Measurements from ENCODE around the gene ST6GAL2.

The ST6GAL2 gene

DNA sequence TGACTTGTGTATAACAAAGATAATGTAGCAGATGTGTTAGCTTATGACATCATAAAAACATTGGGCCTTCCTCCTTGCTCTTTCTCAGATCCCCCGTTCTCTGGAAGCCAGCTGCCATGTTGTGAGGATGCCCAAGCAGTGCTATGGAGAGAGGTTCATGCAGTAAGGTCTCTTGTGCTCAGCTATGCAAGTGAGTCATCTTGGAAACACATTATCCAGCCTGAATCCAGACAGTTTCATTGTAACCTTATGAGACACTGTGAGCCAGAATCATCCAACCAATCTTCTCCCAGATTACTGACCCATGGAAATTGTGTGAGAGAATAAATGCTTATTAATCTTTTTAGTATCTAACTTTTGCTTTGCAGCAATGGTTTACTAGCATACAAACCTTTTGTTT, 60.8 kb downstream of the ST6GAL2 start:
- H3K27ac ChIP-seq, result no peak overlapping the region
- no peak for TF ChIP-seq CTCF (conservative IDR thresholded peaks at IDR 0.05)

- TF ChIP-seq CTCF (conservative IDR thresholded peaks at IDR 0.05), result no peak
- no peak overlapping the region for H3K27ac ChIP-seq
Measured at GRCh38 chr2:106816974-106817373, 69.0 kb downstream of the ST6GAL2 start.

DNA sequence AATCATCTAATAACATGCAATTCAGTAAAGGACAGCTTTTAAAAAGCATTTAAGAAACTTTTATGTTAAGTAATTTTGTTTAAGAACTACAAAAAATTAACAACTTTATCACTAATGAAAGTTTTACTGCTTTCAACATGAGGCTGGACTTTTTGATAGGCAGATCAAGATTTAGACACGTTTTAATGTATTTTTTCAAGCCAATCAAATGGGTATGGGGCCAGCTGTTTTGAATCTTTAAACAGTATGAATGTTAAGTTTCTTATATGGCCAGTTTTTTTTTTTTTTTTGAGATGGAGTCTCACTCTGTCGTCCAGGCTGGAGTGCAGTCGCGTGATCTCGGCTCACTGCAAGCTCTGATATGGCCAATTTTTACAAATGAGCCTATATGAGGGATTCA, 73.1 kb downstream of the ST6GAL2 start:
- no peak for TF ChIP-seq CTCF (conservative IDR thresholded peaks at IDR 0.05)
- H3K27ac ChIP-seq, result no peak overlapping the region

- H3K27ac ChIP-seq, result no peak overlapping the region
- TF ChIP-seq CTCF (conservative IDR thresholded peaks at IDR 0.05), result no peak
Measured at GRCh38 chr2:106812383-106812782, 73.6 kb downstream of the ST6GAL2 start.

GRCh38 chr2:106805716-106806115, 80.3 kb downstream of the ST6GAL2 start:
- H3K27ac ChIP-seq, result no peak overlapping the region
- no peak for TF ChIP-seq CTCF (conservative IDR thresholded peaks at IDR 0.05)

GRCh38 chr2:106804161-106804560, 81.8 kb downstream of the ST6GAL2 start:
- H3K27ac ChIP-seq, result no peak overlapping the region
- TF ChIP-seq CTCF (conservative IDR thresholded peaks at IDR 0.05), result no peak

- no peak for TF ChIP-seq CTCF (conservative IDR thresholded peaks at IDR 0.05)
- no peak overlapping the region for H3K27ac ChIP-seq
Measured at GRCh38 chr2:106800976-106801655, 84.9 kb downstream of the ST6GAL2 start.

Data from VCaP (cell line).